K562 (cell line): ENCODE measurements around the gene PANX1. TPM values are rescaled to one million over a fixed set of nuclear protein-coding genes. Genes with fewer than 3 reads are reported as not detected.

Experiments
- HNRNPUL1 ChIP-seq: fragments of 200-400 bp; formaldehyde crosslinking; IDR thresholded peaks from 2 replicates; pipeline ENCODE4 v1.6.1; 2017; ENCODE audit warnings: low read length
- MAFK ChIP-seq: IDR thresholded peaks from 2 replicates; pipeline ENCODE4 v1.6.1; 2011; ENCODE audit warnings: low read length, improper control_type of control experiment
- ZNF311 ChIP-seq: fragments of 250-450 bp; sonication (Bioruptor Pico); IDR thresholded peaks from 2 replicates; pipeline ENCODE4 v1.4.0; 2020; ENCODE audit warnings: mild to moderate bottlenecking, moderate library complexity
- polyA plus RNA-seq, 8 experiments: library from polyadenylated mRNA; depleted of rRNA in 4 of 8; stranded (reverse) in 5 of 8; unstranded in 3 of 8; fragments of >200 nt; fragmentation: Nextera tagmentation in 2 of 8; fragmentation: Illumina TruSeq in 1 of 8; extraction: Ambion mirVana in 2 of 8; extraction: Trizol in 1 of 8; gene quantifications; 2 replicates each; pipeline versions ENCODE4 v1.2.1 to v1.2.3, GENCODE V29; 2011 to 2014; ENCODE audit warnings: inconsistent platforms in 1 of 8, missing spikeins in 1 of 8
- total RNA-seq, 7 experiments: library from RNA; depleted of rRNA in 6 of 7; stranded (reverse); fragments of >200 nt in 6 of 7; fragmentation: Illumina TruSeq in 2 of 7; extraction: Trizol in 2 of 7; gene quantifications; 2 replicates each; pipeline versions ENCODE4 v1.2.1 to v1.2.3, GENCODE V29; 2011 to 2021; ENCODE audit warnings: low replicate concordance in 1 of 7
- TF ChIP-seq, protein P1 (sequence below): sonication (generic); formaldehyde crosslinking; IDR thresholded peaks from 2 replicates; pipeline ENCODE4 v1.4.0; 2020; ENCODE audit warnings: mild to moderate bottlenecking, missing genetic modification reagents
- TF ChIP-seq, protein P2 (sequence below): fragments of 450-650 bp; IDR thresholded peaks from one replicate; pipeline ENCODE4 v1.6.1; 2018; ENCODE audit warnings: mild to moderate bottlenecking, moderate library complexity; ENCODE audit not compliant: partially characterized antibody
- TF ChIP-seq, protein P3 (sequence below), 2 experiments: fragments of 450-650 bp; IDR thresholded peaks; 2 replicates each; pipeline ENCODE4 v1.6.1; 2016

Gene PANX1
- total and polyA plus RNA-seq, 9 of the 15 experiments (the other 6 are each of a cell fraction or from before 2014, with no cell fraction given), result 1.9 to 14.8 (median 10.1) TPM

DNA sequence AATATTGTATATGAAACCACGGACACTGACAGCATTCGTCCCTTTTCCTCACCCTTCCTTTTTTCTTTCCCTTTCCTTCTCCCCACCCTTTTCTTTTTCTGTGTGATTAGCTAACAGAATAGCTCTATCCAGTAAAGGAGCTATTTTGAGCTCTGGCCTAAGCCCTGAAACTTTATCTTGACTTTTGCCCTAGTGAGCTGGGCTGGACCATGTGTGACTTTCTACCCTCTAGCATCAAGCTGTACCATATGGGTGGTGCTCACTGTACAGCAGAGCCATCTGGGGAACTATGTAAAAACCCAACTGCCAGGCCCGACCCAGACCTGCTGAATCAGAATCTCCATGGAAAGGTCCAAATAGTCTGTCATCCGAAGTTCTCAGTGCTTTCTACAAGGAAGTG is 21.9 kb upstream of the PANX1 start (continued):
- no peak for TF ChIP-seq HNRNPUL1
- no peak for TF ChIP-seq ZNF311 (CRISPR knock-in tag)
- TF ChIP-seq, protein P1, sequence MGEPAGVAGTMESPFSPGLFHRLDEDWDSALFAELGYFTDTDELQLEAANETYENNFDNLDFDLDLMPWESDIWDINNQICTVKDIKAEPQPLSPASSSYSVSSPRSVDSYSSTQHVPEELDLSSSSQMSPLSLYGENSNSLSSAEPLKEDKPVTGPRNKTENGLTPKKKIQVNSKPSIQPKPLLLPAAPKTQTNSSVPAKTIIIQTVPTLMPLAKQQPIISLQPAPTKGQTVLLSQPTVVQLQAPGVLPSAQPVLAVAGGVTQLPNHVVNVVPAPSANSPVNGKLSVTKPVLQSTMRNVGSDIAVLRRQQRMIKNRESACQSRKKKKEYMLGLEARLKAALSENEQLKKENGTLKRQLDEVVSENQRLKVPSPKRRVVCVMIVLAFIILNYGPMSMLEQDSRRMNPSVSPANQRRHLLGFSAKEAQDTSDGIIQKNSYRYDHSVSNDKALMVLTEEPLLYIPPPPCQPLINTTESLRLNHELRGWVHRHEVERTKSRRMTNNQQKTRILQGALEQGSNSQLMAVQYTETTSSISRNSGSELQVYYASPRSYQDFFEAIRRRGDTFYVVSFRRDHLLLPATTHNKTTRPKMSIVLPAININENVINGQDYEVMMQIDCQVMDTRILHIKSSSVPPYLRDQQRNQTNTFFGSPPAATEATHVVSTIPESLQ (CRISPR knock-in tag), result no peak
- TF ChIP-seq MAFK, result no peak
- TF ChIP-seq, protein P2, sequence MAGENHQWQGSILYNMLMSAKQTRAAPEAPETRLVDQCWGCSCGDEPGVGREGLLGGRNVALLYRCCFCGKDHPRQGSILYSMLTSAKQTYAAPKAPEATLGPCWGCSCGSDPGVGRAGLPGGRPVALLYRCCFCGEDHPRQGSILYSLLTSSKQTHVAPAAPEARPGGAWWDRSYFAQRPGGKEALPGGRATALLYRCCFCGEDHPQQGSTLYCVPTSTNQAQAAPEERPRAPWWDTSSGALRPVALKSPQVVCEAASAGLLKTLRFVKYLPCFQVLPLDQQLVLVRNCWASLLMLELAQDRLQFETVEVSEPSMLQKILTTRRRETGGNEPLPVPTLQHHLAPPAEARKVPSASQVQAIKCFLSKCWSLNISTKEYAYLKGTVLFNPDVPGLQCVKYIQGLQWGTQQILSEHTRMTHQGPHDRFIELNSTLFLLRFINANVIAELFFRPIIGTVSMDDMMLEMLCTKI, result no peak
- TF ChIP-seq, protein P3, sequence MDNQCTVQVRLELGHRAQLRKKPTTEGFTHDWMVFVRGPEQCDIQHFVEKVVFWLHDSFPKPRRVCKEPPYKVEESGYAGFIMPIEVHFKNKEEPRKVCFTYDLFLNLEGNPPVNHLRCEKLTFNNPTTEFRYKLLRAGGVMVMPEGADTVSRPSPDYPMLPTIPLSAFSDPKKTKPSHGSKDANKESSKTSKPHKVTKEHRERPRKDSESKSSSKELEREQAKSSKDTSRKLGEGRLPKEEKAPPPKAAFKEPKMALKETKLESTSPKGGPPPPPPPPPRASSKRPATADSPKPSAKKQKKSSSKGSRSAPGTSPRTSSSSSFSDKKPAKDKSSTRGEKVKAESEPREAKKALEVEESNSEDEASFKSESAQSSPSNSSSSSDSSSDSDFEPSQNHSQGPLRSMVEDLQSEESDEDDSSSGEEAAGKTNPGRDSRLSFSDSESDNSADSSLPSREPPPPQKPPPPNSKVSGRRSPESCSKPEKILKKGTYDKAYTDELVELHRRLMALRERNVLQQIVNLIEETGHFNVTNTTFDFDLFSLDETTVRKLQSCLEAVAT (IDR thresholded peaks at IDR 0.05), result no peak
- TF ChIP-seq, all 486 proteins: peak for 0
